CD4-positive, alpha-beta T cell (primary cell): ENCODE results near the gene TK1. TPM values are rescaled to one million over a fixed set of nuclear protein-coding genes. Genes with fewer than 3 reads are reported as not detected.

ENCODE experiments used
- ATAC-seq: fragments of 200-7000 bp; cut with Tn5 transposase; one replicate; pipeline ENCODE4 v1.10.0; 2022; ENCODE audit warnings: mild to moderate bottlenecking; ENCODE audit not compliant: poor library complexity
- CTCF ChIA-PET: fragments of 350-600 bp; sonication (Branson Sonifier 250); formaldehyde crosslinking; loops from one replicate; lab custom pipeline; 2021; ENCODE audit warnings: antibody characterized with exemption, inconsistent platforms; lab: Charles Lee
- POLR2A ChIA-PET: fragments of 350-600 bp; sonication (Branson Sonifier 250); formaldehyde crosslinking; loops from one replicate; lab custom pipeline; 2021; ENCODE audit warnings: antibody characterized with exemption, inconsistent platforms; lab: Charles Lee
- DNase-seq, 14 experiments: peaks; one replicate each; pipeline ENCODE4 v3.0.0-alpha.2; 2013 to 2020; ENCODE audit warnings: mixed read lengths in 2 of 14
- H3K27ac ChIP-seq, 2 donors: one replicate each; pipeline versions ENCODE4 v1.5.1 to v1.7.0; 2013; ENCODE audit warnings: low read length in 2 of 2, low read depth in 1 of 2, mild to moderate bottlenecking in 1 of 2
- H3K27me3 ChIP-seq, 2 experiments: 1 replicate in 1 of 2; 2 replicates in 1 of 2; pipeline versions ENCODE4 v1.6.1 to v1.7.0; 2013; ENCODE audit warnings: low read length in 2 of 2, control low read depth in 1 of 2, mild to moderate bottlenecking in 1 of 2, moderate library complexity in 1 of 2; ENCODE audit not compliant: insufficient read depth in 2 of 2, control insufficient read depth in 1 of 2
- H3K36me3 ChIP-seq: one replicate; pipeline ENCODE4 v1.6.1; 2013; ENCODE audit warnings: low read length, control low read depth; ENCODE audit not compliant: insufficient read depth
- H3K4me1 ChIP-seq: one replicate; pipeline ENCODE4 v1.6.1; 2013; ENCODE audit warnings: low read length, control low read depth; ENCODE audit not compliant: insufficient read depth
- H3K4me3 ChIP-seq: one replicate; pipeline ENCODE4 v1.5.1; 2013; ENCODE audit warnings: mild to moderate bottlenecking, low read length, moderate library complexity
- H3K9me3 ChIP-seq, 2 experiments: 1 replicate in 1 of 2; 2 replicates in 1 of 2; pipeline versions ENCODE4 v1.6.1 to v1.7.0; 2013; ENCODE audit warnings: low read length in 2 of 2, mild to moderate bottlenecking in 2 of 2, control low read depth in 1 of 2, moderate library complexity in 1 of 2; ENCODE audit not compliant: control insufficient read depth in 1 of 2, insufficient read depth in 1 of 2
- H3K27ac Mint-ChIP-seq: one replicate; pipeline ENCODE4 v1.8.0; 2020; ENCODE audit warnings: mixed read lengths
- H3K27me3 Mint-ChIP-seq: one replicate; pipeline ENCODE4 v1.8.0; 2021; ENCODE audit warnings: mixed read lengths
- H3K36me3 Mint-ChIP-seq: one replicate; pipeline ENCODE4 v1.8.0; 2021; ENCODE audit warnings: low read depth, mixed read lengths
- H3K4me1 Mint-ChIP-seq: one replicate; pipeline ENCODE4 v1.8.0; 2021; ENCODE audit warnings: low read depth, mixed read lengths
- H3K4me3 Mint-ChIP-seq: one replicate; pipeline ENCODE4 v1.8.0; 2020; ENCODE audit warnings: mild to moderate bottlenecking, mixed read lengths
- H3K9me3 Mint-ChIP-seq: one replicate; pipeline ENCODE4 v1.8.0; 2020; ENCODE audit warnings: mixed read lengths
- CTCF ChIP-seq: fragments of 200-600 bp; IDR thresholded peaks from one replicate; pipeline ENCODE4 v1.8.0; 2022; ENCODE audit warnings: antibody characterized with exemption, mild to moderate bottlenecking
- intact Hi-C, 2 experiments: fragments of 100-400 bp; cut with DNase I in 1 of 2; cut with micrococcal nuclease in 1 of 2; formaldehyde crosslinking; loops; one replicate each; pipeline versions ENCODE4 v1.15.1 to v1.9.0; 2023 to 2025; cut with DNase I, micrococcal nuclease
- total RNA-seq, 174 experiments: library from RNA in 2 of 174; stranded (reverse) in 2 of 174; gene quantifications; one replicate each; pipeline ENCODE4 v1.2.3 and lab custom pipeline; 2021 to 2026

TK1 gene
- total RNA-seq, 2 experiments from 2014 or later, result 0.78 to 0.88 TPM

GRCh38 chr17:78125138-78125913, 61.5 kb downstream of the TK1 start:
- ATAC-seq, result no peak
- Mint-ChIP-seq H3K4me1 (peaks cover 73% of the 10 kb centered on the region), H3K27me3 (no peaks in the 10 kb centered on the region), H3K27ac (peak overlapping the region; percentile 83), H3K4me3 (peak overlapping the region; percentile 84), H3K36me3 (peaks cover 85% of the 10 kb centered on the region), H3K9me3 (no peaks in the 10 kb centered on the region)
- H3K27ac ChIP-seq, result peak overlapping the region; percentile 68 to 92
- TF ChIP-seq CTCF, result no peak
- POLR2A ChIA-PET, result interaction anchor here (0.9 to 15.4 kb wide), 7 partner anchors 12 to 984 kb away, joined by 3 to 766 read pairs (median 5); partner anchors contain the start of genes SEC14L1 and TMC8
- peak overlapping the region; percentile 94 for H3K4me3 ChIP-seq
- no peaks in the 10 kb centered on the region for H3K27me3 ChIP-seq
- H3K36me3 ChIP-seq, result peaks cover 69% of the 10 kb centered on the region
- CTCF ChIA-PET, result interaction anchor here (1.4 to 6.5 kb wide), 4 partner anchors 9 to 51 kb away, joined by 3 to 28 read pairs (median 16); no protein-coding TSS in a partner anchor
- DNase-seq, result peak in 8 of 14 experiments; percentile 47 to 69 (median 60)
- intact Hi-C loops, result loop anchor here (5.0 to 10.0 kb wide), 4 partner anchors 127 to 299 kb away; partner anchors contain the start of gene SOCS3 (in 1 of the 2)
- H3K4me1 ChIP-seq, result peaks cover 86% of the 10 kb centered on the region
- no peaks in the 10 kb centered on the region for H3K9me3 ChIP-seq

- peaks cover 86% of the 10 kb centered on the region for H3K4me1 ChIP-seq
- H3K4me3 ChIP-seq, result peak overlapping the region; percentile 94
- ChIA-PET POLR2A (interaction anchor here (0.9 to 15.4 kb wide), 5 partner anchors 12 to 127 kb away, joined by 3 to 766 read pairs (median 5); partner anchors contain the start of gene TMC8), CTCF (interaction anchor here (1.4 to 6.5 kb wide), 4 partner anchors 10 to 52 kb away, joined by 3 to 28 read pairs (median 16); no protein-coding TSS in a partner anchor)
- peak overlapping the region; percentile 83 for H3K27ac Mint-ChIP-seq
- no peaks in the 10 kb centered on the region for H3K9me3 Mint-ChIP-seq
- peaks cover 72% of the 10 kb centered on the region for H3K36me3 ChIP-seq
- H3K27me3 ChIP-seq, result no peaks in the 10 kb centered on the region
- no peaks in the 10 kb centered on the region for H3K27me3 Mint-ChIP-seq
- H3K9me3 ChIP-seq, result no peaks in the 10 kb centered on the region
- intact Hi-C loops, result loop anchor here (5.0 to 10.0 kb wide), 4 partner anchors 128 to 300 kb away; partner anchors contain the start of gene SOCS3 (in 1 of the 2)
- H3K4me1 Mint-ChIP-seq, result peaks cover 71% of the 10 kb centered on the region
- no peak for TF ChIP-seq CTCF
- H3K36me3 Mint-ChIP-seq, result peaks cover 83% of the 10 kb centered on the region
- peak overlapping the region; percentile 84 for H3K4me3 Mint-ChIP-seq
- peak overlapping the region; percentile 68 to 92 for H3K27ac ChIP-seq
- DNase-seq, result peak in 1 of 14 experiments; percentile 30
- no peak for ATAC-seq
Measured at GRCh38 chr17:78124836-78125137, 62.1 kb downstream of the TK1 start.

Other genes with a start within 250 kb of the TK1 start
- gene TNRC6C, start 228.3 kb downstream of the TK1 start, total RNA-seq, result 10 to 100 TPM; 50.7 to 57.3 TPM
- gene TMC6, start 58.3 kb downstream of the TK1 start, total RNA-seq, result 100 to 1,000 TPM; 645 to 659 TPM
- gene TMC8, start 56.3 kb downstream of the TK1 start, total RNA-seq, result 100 to 1,000 TPM; 567 to 577 TPM
- gene C17orf99, start 40.7 kb downstream of the TK1 start, total RNA-seq, result not detected
- 10 to 100 TPM; 34.9 to 41.3 TPM for gene SYNGR2, start 18.5 kb downstream of the TK1 start, total RNA-seq
- gene AFMID, start 310 bp upstream of the TK1 start, total RNA-seq, result under 1 TPM; 0.42 to 0.60 TPM
- gene BIRC5, start 27.2 kb upstream of the TK1 start, total RNA-seq, result under 1 TPM; 0.39 to 0.41 TPM
- not detected for gene TMEM235, start 44.6 kb upstream of the TK1 start, total RNA-seq
- gene SOCS3, start 173.0 kb upstream of the TK1 start, total RNA-seq, result 100 to 1,000 TPM; 414 to 427 TPM
- gene PGS1, start 191.6 kb upstream of the TK1 start, total RNA-seq, result 10 to 100 TPM; 40.9 to 45.3 TPM